Transverse colon (tissue), 4 donors: Measurements from ENCODE around the gene PACS1. TPM values are rescaled to one million over a fixed set of nuclear protein-coding genes. Genes with fewer than 3 reads are reported as not detected.

ENCODE experiments used
- DNase-seq: peaks from one replicate; pipeline ENCODE4 v3.0.0-alpha.2; 2019
- H3K27ac ChIP-seq, 4 donors: fragments of 200-600 bp; sonication (generic); 2 replicates each; pipeline ENCODE4 v1.5.1; 2016 to 2018; ENCODE audit warnings: inconsistent platforms in 4 of 4
- H3K27me3 ChIP-seq: fragments of 200-600 bp; sonication (generic); 2 replicates; pipeline ENCODE4 v1.5.1; 2017; ENCODE audit warnings: inconsistent platforms
- H3K36me3 ChIP-seq, 4 donors: fragments of 200-600 bp; sonication (generic); 2 replicates each; pipeline ENCODE4 v1.5.1; 2017 to 2019; ENCODE audit warnings: inconsistent platforms in 4 of 4
- H3K4me1 ChIP-seq, 4 donors: fragments of 200-600 bp; sonication (generic); 2 replicates each; pipeline ENCODE4 v1.5.1; 2017 to 2020; ENCODE audit warnings: inconsistent platforms in 4 of 4
- H3K4me3 ChIP-seq, 4 donors: fragments of 200-600 bp; sonication (generic); 1 replicate in 1 of 4; 2 replicates in 3 of 4; pipeline versions ENCODE4 v1.5.1 to v1.6.1; 2017 to 2019; ENCODE audit warnings: inconsistent platforms in 4 of 4
- H3K9me3 ChIP-seq, 2 donors: fragments of 200-600 bp; sonication (generic); 2 replicates each; pipeline ENCODE4 v1.5.1; 2017 to 2019; ENCODE audit warnings: inconsistent platforms in 2 of 2
- EP300 ChIP-seq: sonication (generic); formaldehyde crosslinking; IDR thresholded peaks from one replicate; pipeline ENCODE4 v1.6.1; 2017; ENCODE audit warnings: antibody characterized with exemption, low read depth
- POLR2A ChIP-seq: fragments of 450-650 bp; IDR thresholded peaks from one replicate; pipeline ENCODE4 v1.6.1; 2016; ENCODE audit warnings: antibody characterized with exemption, mild to moderate bottlenecking, moderate library complexity
- POLR2AphosphoS5 ChIP-seq, 3 donors: sonication (generic); formaldehyde crosslinking; IDR thresholded peaks; one replicate each; pipeline ENCODE4 v1.6.1; 2016; ENCODE audit warnings: antibody characterized with exemption in 3 of 3
- WGBS, 2 donors: methylation state at CpG; one replicate each; pipeline ENCODE4 v1.1.5; 2018; ENCODE audit warnings: low coverage in 1 of 2; 5-methylcytosine and 5-hydroxymethylcytosine counted together
- in situ Hi-C, 4 donors: fragments of 200-750 bp; cut with MboI; loops; one replicate each; pipeline versions ENCODE4 v1.15.0 to v1.15.1; 2017; ENCODE audit warnings: low sequenced_read_pairs in 3 of 4, low pct_ligation_motif_present in 1 of 4, low pct_unique_long_range_greater_than_20kb in 1 of 4
- intact Hi-C: fragments of 100-400 bp; cut with DNase I; formaldehyde crosslinking; loops from one replicate; pipeline ENCODE4 v1.15.1; 2023; ENCODE audit warnings: low total_unique reads
- total RNA-seq, 4 donors: library from RNA; depleted of rRNA; stranded (reverse); fragments of >200 nt; gene quantifications; one replicate each; pipeline ENCODE4 v1.1.0, GENCODE V29; 2016
- TF ChIP-seq, protein P1 (sequence below), 5 experiments: fragments of 200-600 bp in 3 of 5; fragments of 450-650 bp in 2 of 5; sonication (generic) in 3 of 5; IDR thresholded peaks; 1 replicate in 2 of 5; 2 replicates in 3 of 5; pipeline ENCODE4 v1.5.1; 2016 to 2017; ENCODE audit warnings: antibody characterized with exemption in 5 of 5, inconsistent platforms in 3 of 5, mild to moderate bottlenecking in 2 of 5, moderate library complexity in 1 of 5

Gene PACS1
- total RNA-seq, 4 donors from 2014 or later = 9.8 to 52.0 (median 27.2) TPM

DNA sequence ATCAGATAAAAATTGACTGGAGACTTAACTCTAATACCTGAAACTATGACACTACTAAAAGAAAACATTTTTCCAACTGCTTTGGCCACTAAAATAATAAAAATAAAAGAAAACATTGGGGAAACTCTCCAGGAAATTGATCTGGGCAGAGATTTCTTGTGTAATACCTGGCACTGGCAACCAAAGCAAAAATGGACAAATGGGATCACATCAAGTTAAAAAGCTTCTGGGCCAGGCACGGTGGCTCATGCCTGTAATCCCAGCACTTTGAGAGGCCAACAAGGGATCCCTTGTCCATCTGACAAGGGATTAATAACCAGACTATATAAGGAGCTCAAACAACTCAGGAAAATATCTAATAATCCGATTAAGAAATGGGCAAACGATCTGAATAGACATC is 133.8 kb downstream of the PACS1 start:
- TF ChIP-seq EP300 (no peak), POLR2AphosphoS5 (IDR thresholded peaks at IDR 0.05) (no peak), POLR2A (no peak)
- TF ChIP-seq, protein P1, sequence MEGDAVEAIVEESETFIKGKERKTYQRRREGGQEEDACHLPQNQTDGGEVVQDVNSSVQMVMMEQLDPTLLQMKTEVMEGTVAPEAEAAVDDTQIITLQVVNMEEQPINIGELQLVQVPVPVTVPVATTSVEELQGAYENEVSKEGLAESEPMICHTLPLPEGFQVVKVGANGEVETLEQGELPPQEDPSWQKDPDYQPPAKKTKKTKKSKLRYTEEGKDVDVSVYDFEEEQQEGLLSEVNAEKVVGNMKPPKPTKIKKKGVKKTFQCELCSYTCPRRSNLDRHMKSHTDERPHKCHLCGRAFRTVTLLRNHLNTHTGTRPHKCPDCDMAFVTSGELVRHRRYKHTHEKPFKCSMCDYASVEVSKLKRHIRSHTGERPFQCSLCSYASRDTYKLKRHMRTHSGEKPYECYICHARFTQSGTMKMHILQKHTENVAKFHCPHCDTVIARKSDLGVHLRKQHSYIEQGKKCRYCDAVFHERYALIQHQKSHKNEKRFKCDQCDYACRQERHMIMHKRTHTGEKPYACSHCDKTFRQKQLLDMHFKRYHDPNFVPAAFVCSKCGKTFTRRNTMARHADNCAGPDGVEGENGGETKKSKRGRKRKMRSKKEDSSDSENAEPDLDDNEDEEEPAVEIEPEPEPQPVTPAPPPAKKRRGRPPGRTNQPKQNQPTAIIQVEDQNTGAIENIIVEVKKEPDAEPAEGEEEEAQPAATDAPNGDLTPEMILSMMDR (IDR thresholded peaks at IDR 0.05) = no peak
- Histone ChIP-seq H3K27ac (no peak overlapping the region), H3K9me3 (peaks cover 0 to 3% of the 10 kb centered on the region in 2 donors), H3K36me3 (no peaks in the 10 kb centered on the region), H3K27me3 (no peaks in the 10 kb centered on the region), H3K4me1 (no peaks in the 10 kb centered on the region), H3K4me3 (no peak overlapping the region)
- DNase-seq = no peak
- 92 to 95% methylated on average over 3 of the region's 3 CpGs for WGBS, 2 donors
- intact Hi-C loops (no loop called here), in situ Hi-C loops (no loop called here)

DNA sequence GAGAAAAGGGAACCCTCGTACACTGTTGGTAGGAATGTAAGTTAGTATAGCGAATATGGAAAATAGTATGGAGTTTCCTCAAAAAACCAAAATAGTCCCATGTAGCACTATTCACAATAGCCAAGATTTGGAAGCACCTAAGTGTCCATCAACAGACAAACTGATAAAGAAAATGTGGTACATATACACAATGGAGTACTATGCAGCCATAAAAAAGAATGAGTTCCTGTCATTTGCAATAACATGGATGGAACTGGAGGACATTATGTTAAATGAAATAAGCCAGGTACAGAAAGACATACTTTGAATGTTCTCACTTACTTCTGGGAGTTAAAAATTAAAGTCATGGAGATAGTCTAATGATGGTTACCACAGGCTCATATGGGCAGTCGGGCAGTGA is 134.3 kb downstream of the PACS1 start:
- Histone ChIP-seq H3K27ac (no peak overlapping the region), H3K4me3 (no peak overlapping the region), H3K36me3 (no peaks in the 10 kb centered on the region), H3K9me3 (peaks cover 0 to 3% of the 10 kb centered on the region in 2 donors), H3K4me1 (no peaks in the 10 kb centered on the region), H3K27me3 (no peaks in the 10 kb centered on the region)
- TF ChIP-seq EP300 (no peak), POLR2A (no peak), POLR2AphosphoS5 (IDR thresholded peaks at IDR 0.05) (no peak)
- TF ChIP-seq, protein P1 (IDR thresholded peaks at IDR 0.05) = no peak
- 98% methylated on average over 3 of the region's 3 CpGs for WGBS, 2 donors
- no peak for DNase-seq
- in situ Hi-C loops (no loop called here), intact Hi-C loops (no loop called here)

DNA sequence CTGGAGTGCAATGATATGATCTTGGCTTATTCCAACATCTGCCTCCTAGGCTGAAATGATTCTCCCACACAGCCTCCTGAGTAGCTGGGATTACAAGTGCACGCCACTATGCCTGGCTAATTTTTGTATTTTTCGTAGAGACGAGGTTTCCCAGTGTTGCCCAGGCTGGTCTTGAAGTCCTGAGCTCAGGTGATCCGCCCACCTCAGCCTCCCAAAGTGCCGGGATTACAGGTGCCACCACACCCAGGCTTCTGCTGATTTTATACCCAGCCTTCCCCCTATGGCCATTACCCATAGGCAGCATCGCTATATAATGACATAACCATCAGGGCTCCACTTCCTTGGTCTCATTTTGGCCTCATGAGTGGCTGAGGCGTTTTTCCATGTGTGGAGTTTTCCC is 137.7 kb downstream of the PACS1 start:
- H3K36me3 ChIP-seq = no peaks in the 10 kb centered on the region
- H3K4me3 ChIP-seq = no peak overlapping the region
- TF ChIP-seq POLR2AphosphoS5 (IDR thresholded peaks at IDR 0.05) = no peak
- TF ChIP-seq POLR2A = no peak
- TF ChIP-seq, protein P1 (IDR thresholded peaks at IDR 0.05) = no peak
- TF ChIP-seq EP300 = no peak
- intact Hi-C loops (loop anchor here (5.0 kb wide), 1 partner anchor 1496 kb away; no protein-coding TSS in a partner anchor), in situ Hi-C loops (no loop called here)
- no peaks in the 10 kb centered on the region for H3K27me3 ChIP-seq
- no peak for DNase-seq
- 92 to 100% methylated on average over 6 to 7 of the region's 7 CpGs for WGBS, 2 donors
- no peaks in the 10 kb centered on the region for H3K9me3 ChIP-seq
- H3K4me1 ChIP-seq = no peaks in the 10 kb centered on the region
- H3K27ac ChIP-seq = no peak overlapping the region

DNA sequence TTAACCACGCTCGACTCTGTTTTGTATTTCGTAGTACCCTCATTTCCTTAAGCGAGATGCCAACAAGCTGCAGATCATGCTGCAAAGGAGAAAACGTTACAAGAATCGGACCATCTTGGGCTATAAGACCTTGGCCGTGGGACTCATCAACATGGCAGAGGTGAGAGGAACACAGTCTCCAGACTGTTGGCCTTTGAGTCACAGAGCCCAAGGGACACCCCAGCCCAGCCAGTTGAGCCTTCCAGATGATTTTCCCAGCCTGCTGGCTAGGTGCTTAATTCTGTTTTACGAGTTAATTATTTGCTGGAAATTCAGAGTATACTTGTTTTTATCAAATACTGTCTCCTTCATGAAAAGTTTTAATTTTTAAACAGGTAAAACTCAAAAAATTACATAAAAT is 141.0 kb downstream of the PACS1 start:
- Histone ChIP-seq H3K9me3 (no peaks in the 10 kb centered on the region), H3K4me3 (no peak overlapping the region), H3K27me3 (no peaks in the 10 kb centered on the region), H3K27ac (no peak overlapping the region), H3K36me3 (peaks cover 0 to 3% (median 0%) of the 10 kb centered on the region in 4 donors), H3K4me1 (no peaks in the 10 kb centered on the region)
- WGBS, 2 donors = 92 to 94% methylated on average over 8 of the region's 8 CpGs
- no peak for DNase-seq
- TF ChIP-seq, protein P1 (IDR thresholded peaks at IDR 0.05) = no peak
- no peak for TF ChIP-seq POLR2A
- TF ChIP-seq POLR2AphosphoS5 (IDR thresholded peaks at IDR 0.05) = no peak
- TF ChIP-seq EP300 = no peak
- in situ Hi-C loops (no loop called here), intact Hi-C loops (loop anchor here (5.0 kb wide), 1 partner anchor 221 kb away; no protein-coding TSS in a partner anchor)
